ENCODE results near the gene TMED1. TPM values are rescaled to one million over a fixed set of nuclear protein-coding genes. Genes with fewer than 3 reads are reported as not detected.

TMED1 gene
- total and polyA plus RNA-seq, 9 of the 15 experiments (the other 6 are each of a cell fraction or from before 2014, with no cell fraction given): 0.86 to 30.2 (median 23.5) TPM

DNA sequence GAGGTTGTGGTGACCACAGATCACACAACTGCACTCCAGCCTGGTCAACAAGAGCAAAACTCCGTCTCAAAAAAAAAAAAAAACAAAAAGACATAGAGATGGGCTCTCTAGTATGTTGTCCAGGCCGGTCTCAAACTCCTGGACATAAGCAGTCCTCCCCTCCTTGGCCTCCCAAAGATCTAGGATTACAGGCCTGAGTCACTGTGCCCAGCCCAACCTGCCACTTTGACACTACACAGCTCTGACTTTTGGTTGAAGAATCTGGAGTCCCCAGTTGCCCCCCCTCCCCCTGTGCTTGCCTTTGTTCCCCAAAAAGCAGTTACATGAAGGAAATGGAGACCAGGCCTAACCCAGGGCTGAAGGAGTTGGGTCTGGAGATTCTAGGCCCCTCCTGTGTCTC, 48.3 kb upstream of the TMED1 start (continued):
- TF ChIP-seq ELK1 (CRISPR knock-in tag; IDR thresholded peaks at IDR 0.05) (no peak), DPF2 (IDR thresholded peaks at IDR 0.05) (peak; percentile 42), KHSRP (IDR thresholded peaks at IDR 0.05) (no peak), NRF1 (conservative IDR thresholded peaks at IDR 0.05 in 1 of 2, IDR thresholded peaks at IDR 0.05 in 1 of 2) (no peak), HDGF (IDR thresholded peaks at IDR 0.05) (no peak), NFE2 (IDR thresholded peaks at IDR 0.05; ENCODE audit: low read depth) (peak; percentile 42), ZNF507 (tag; conservative IDR thresholded peaks at IDR 0.05) (no peak), TBP (optimal IDR thresholded peaks at IDR 0.05; ENCODE audit: low read depth, low read length) (no peak), JUND (IDR thresholded peaks at IDR 0.05; ENCODE audit: borderline replicate concordance, low read depth, low read length) (peak; percentile 35; the same call in 1 of the 2 replicates), JUND (tag; IDR thresholded peaks at IDR 0.05; ENCODE audit: borderline replicate concordance, low read depth, low read length) (0 out of 3 replicates have a peak, but pooled peaks have one; percentile 14), RCOR1 (IDR thresholded peaks at IDR 0.05; ENCODE audit: borderline replicate concordance in 1 of 2, low read depth in 2 of 2, low read length in 2 of 2) (no peak), ZNF764 (CRISPR knock-in tag; IDR thresholded peaks at IDR 0.05; ENCODE audit: low read depth) (no peak), SMARCE1 (IDR thresholded peaks at IDR 0.05) (peak; percentile 57), MEIS2 (IDR thresholded peaks at IDR 0.05; ENCODE audit: partially characterized antibody) (peak; percentile 51), DACH1 (IDR thresholded peaks at IDR 0.05; ENCODE audit: partially characterized antibody) (no peak), SOX6 (IDR thresholded peaks at IDR 0.05) (0 out of 2 replicates have a peak, but pooled peaks have one; percentile 17), ZC3H8 (IDR thresholded peaks at IDR 0.05) (no peak), ARID1B (IDR thresholded peaks at IDR 0.05) (0 out of 2 replicates have a peak, but pooled peaks have one; percentile 26)
- TF ChIP-seq, protein P1, sequence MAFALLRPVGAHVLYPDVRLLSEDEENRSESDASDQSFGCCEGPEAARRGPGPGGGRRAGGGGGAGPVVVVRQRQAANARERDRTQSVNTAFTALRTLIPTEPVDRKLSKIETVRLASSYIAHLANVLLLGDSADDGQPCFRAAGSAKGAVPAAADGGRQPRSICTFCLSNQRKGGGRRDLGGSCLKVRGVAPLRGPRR (CRISPR knock-in tag; IDR thresholded peaks at IDR 0.05): no peak
- TF ChIP-seq, protein P2, sequence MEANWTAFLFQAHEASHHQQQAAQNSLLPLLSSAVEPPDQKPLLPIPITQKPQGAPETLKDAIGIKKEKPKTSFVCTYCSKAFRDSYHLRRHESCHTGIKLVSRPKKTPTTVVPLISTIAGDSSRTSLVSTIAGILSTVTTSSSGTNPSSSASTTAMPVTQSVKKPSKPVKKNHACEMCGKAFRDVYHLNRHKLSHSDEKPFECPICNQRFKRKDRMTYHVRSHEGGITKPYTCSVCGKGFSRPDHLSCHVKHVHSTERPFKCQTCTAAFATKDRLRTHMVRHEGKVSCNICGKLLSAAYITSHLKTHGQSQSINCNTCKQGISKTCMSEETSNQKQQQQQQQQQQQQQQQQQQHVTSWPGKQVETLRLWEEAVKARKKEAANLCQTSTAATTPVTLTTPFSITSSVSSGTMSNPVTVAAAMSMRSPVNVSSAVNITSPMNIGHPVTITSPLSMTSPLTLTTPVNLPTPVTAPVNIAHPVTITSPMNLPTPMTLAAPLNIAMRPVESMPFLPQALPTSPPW (CRISPR knock-in tag; IDR thresholded peaks at IDR 0.05): peak; percentile 80

Measured in K562 (cell line).